HEK293 (cell line): ENCODE results near the gene SLC35D3.

Source experiments
- CTCF ChIA-PET: fragments of 350-600 bp; formaldehyde crosslinking; extraction: SDS; loops from one replicate; lab custom pipeline; 2021; ENCODE audit warnings: antibody characterized with exemption; lab: Yijun Ruan, JAX
- POLR2A ChIA-PET: fragments of 300-600 bp; formaldehyde crosslinking; extraction: SDS; loops from one replicate; lab custom pipeline; 2020; ENCODE audit warnings: antibody characterized with exemption, inconsistent platforms; lab: Yijun Ruan, JAX
- H3K27ac ChIP-seq: fragments of 200-500 bp; sonication (Bioruptor generic); 2 replicates; pipeline ENCODE4 v1.5.1; 2014; ENCODE audit warnings: low read depth, low read length, control low read depth, inconsistent platforms; ENCODE audit errors: extremely low read depth
- H3K36me3 ChIP-seq, 2 experiments: fragments of 200-500 bp in 1 of 2; sonication (Bioruptor generic) in 1 of 2; 1 replicate in 1 of 2; 2 replicates in 1 of 2; pipeline ENCODE4 v1.5.1; 2014 to 2017; ENCODE audit warnings: inconsistent platforms in 2 of 2, low read length in 2 of 2; ENCODE audit not compliant: control insufficient read depth in 2 of 2, insufficient read depth in 1 of 2
- H3K4me1 ChIP-seq: fragments of 200-500 bp; sonication (Bioruptor generic); 2 replicates; pipeline ENCODE4 v1.5.1; 2014; ENCODE audit warnings: mild to moderate bottlenecking, low read length, inconsistent platforms; ENCODE audit not compliant: control insufficient read depth, insufficient read depth
- H3K4me3 ChIP-seq: 2 replicates; pipeline ENCODE4 v1.5.1; 2011; ENCODE audit warnings: low read depth, mild to moderate bottlenecking, control low read depth, low read length, moderate library complexity
- H3K9me3 ChIP-seq: fragments of 200-500 bp; sonication (Bioruptor generic); 2 replicates; pipeline ENCODE4 v1.5.1; 2014; ENCODE audit warnings: low read depth, low read length, inconsistent platforms; ENCODE audit not compliant: control insufficient read depth, insufficient read depth
- GFI1B ChIP-seq: fragments of 450-650 bp; formaldehyde crosslinking; IDR thresholded peaks from 2 replicates; pipeline ENCODE4 v1.5.1; 2016; ENCODE audit warnings: missing biosample characterization, missing genetic modification characterization
- KLF9 ChIP-seq: fragments of 450-650 bp; formaldehyde crosslinking; IDR thresholded peaks from 2 replicates; pipeline ENCODE4 v1.5.1; 2016; ENCODE audit warnings: missing biosample characterization, missing genetic modification characterization, low read depth
- MZF1 ChIP-seq: fragments of 450-650 bp; formaldehyde crosslinking; IDR thresholded peaks from 2 replicates; pipeline ENCODE4 v1.5.1; 2017; ENCODE audit warnings: missing biosample characterization, missing genetic modification characterization, borderline replicate concordance
- OSR2 ChIP-seq: fragments of 450-650 bp; formaldehyde crosslinking; IDR thresholded peaks from 2 replicates; pipeline ENCODE4 v1.5.1; 2016; ENCODE audit warnings: missing biosample characterization, missing genetic modification characterization
- SALL2 ChIP-seq: fragments of 450-650 bp; formaldehyde crosslinking; IDR thresholded peaks from 2 replicates; pipeline ENCODE4 v1.5.0; 2017; ENCODE audit warnings: missing biosample characterization, mild to moderate bottlenecking, missing genetic modification characterization, borderline replicate concordance
- YY2 ChIP-seq: fragments of 450-650 bp; formaldehyde crosslinking; IDR thresholded peaks from 2 replicates; pipeline ENCODE4 v1.5.1; 2016; ENCODE audit warnings: missing biosample characterization, missing genetic modification characterization
- ZNF138 ChIP-seq: fragments of 450-650 bp; formaldehyde crosslinking; IDR thresholded peaks from 2 replicates; pipeline ENCODE4 v1.5.1; 2016; ENCODE audit warnings: missing biosample characterization, missing genetic modification characterization, borderline replicate concordance
- ZNF23 ChIP-seq: fragments of 450-650 bp; formaldehyde crosslinking; IDR thresholded peaks from 2 replicates; pipeline ENCODE4 v1.5.1; 2016; ENCODE audit warnings: missing biosample characterization, missing genetic modification characterization, borderline replicate concordance
- ZNF426 ChIP-seq: fragments of 450-650 bp; formaldehyde crosslinking; IDR thresholded peaks from 2 replicates; pipeline ENCODE4 v1.5.1; 2017; ENCODE audit warnings: missing biosample characterization, missing genetic modification characterization, mild to moderate bottlenecking, inconsistent platforms, moderate library complexity
- ZNF433 ChIP-seq: fragments of 450-650 bp; formaldehyde crosslinking; IDR thresholded peaks from 2 replicates; pipeline ENCODE4 v1.5.1; 2016; ENCODE audit warnings: missing biosample characterization, missing genetic modification characterization, low read depth
- ZNF521 ChIP-seq: fragments of 450-650 bp; formaldehyde crosslinking; IDR thresholded peaks from 2 replicates; pipeline ENCODE4 v1.5.1; 2017; ENCODE audit warnings: missing biosample characterization, mild to moderate bottlenecking, missing genetic modification characterization
- ZNF560 ChIP-seq: fragments of 450-650 bp; formaldehyde crosslinking; IDR thresholded peaks from 2 replicates; pipeline ENCODE4 v1.5.1; 2017; ENCODE audit warnings: missing biosample characterization, missing genetic modification characterization, borderline replicate concordance
- ZNF660 ChIP-seq: fragments of 450-650 bp; IDR thresholded peaks from 2 replicates; pipeline ENCODE4 v1.5.1; 2018; ENCODE audit warnings: missing biosample characterization, mild to moderate bottlenecking, missing genetic modification characterization
- ZNF792 ChIP-seq: fragments of 450-650 bp; formaldehyde crosslinking; IDR thresholded peaks from 2 replicates; pipeline ENCODE4 v1.5.1; 2016; ENCODE audit warnings: missing biosample characterization, missing genetic modification characterization
- TF ChIP-seq, protein P1 (sequence below): fragments of 450-650 bp; formaldehyde crosslinking; IDR thresholded peaks from 2 replicates; pipeline ENCODE4 v1.5.1; 2016; ENCODE audit warnings: missing biosample characterization, missing genetic modification characterization
- TF ChIP-seq, protein P2 (sequence below): sonication (generic); formaldehyde crosslinking; IDR thresholded peaks from 2 replicates; pipeline ENCODE4 v1.8.1; 2022; ENCODE audit warnings: mild to moderate bottlenecking, moderate library complexity, missing genetic modification reagents
- TF ChIP-seq, protein P3 (sequence below): fragments of 450-650 bp; formaldehyde crosslinking; IDR thresholded peaks from 2 replicates; pipeline ENCODE4 v1.5.1; 2016; ENCODE audit warnings: missing biosample characterization, missing genetic modification characterization, low read depth
- TF ChIP-seq, protein P4 (sequence below): fragments of 450-650 bp; formaldehyde crosslinking; IDR thresholded peaks from 2 replicates; pipeline ENCODE4 v1.5.1; 2016; ENCODE audit warnings: missing biosample characterization, missing genetic modification characterization
- TF ChIP-seq, protein P5 (sequence below): fragments of 450-650 bp; formaldehyde crosslinking; IDR thresholded peaks from 2 replicates; pipeline ENCODE4 v1.5.1; 2016; ENCODE audit warnings: missing biosample characterization, missing genetic modification characterization
- TF ChIP-seq, protein P6 (sequence below): fragments of 450-650 bp; formaldehyde crosslinking; conservative IDR thresholded peaks from 2 replicates; pipeline ENCODE4 v1.5.1; 2016; ENCODE audit warnings: low read depth, missing biosample characterization, missing genetic modification characterization

The SLC35D3 gene

DNA sequence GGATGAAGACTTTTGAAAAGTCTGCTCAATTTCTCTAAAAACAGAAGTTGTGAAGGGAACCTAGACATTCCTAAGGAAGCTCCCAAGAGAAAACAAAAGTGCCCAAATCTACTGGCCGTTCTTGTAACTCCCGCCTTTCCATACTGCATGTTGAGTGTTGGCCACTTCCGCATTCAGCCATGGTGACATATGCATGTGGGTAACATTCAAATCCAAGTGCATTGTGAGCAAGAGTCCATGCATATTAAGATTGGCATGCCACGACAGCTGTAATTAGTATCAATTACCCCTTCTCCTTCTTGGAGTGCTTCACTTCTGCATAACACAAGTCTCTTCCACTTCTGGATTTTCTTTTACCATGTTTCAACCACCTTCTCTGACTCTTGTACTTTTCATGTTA, 8.4 kb downstream of the SLC35D3 start:
- CTCF ChIA-PET, result interaction anchor here (2.8 kb wide), 1 partner anchor 85 kb away, joined by 8 read pairs; no protein-coding TSS in a partner anchor

DNA sequence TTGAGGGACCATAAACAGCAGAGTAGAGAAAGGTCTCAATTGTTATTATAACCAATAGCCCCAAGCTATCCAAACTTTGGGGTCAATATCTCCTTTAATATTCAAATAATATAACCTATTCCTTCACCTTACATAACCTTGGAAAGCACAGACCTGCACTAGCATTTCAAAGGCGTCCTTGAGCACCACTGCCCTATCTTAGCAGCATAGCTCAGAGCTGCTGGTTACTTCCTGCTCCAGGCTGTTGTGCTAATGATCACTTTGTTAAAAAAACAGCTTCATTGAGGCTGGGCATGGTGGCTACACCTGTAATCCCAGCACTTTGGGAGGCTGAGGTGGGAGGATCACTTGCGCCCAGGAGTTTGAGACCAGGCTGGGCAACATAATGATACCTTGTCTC, 10.5 kb downstream of the SLC35D3 start:
- TF ChIP-seq, protein P1, sequence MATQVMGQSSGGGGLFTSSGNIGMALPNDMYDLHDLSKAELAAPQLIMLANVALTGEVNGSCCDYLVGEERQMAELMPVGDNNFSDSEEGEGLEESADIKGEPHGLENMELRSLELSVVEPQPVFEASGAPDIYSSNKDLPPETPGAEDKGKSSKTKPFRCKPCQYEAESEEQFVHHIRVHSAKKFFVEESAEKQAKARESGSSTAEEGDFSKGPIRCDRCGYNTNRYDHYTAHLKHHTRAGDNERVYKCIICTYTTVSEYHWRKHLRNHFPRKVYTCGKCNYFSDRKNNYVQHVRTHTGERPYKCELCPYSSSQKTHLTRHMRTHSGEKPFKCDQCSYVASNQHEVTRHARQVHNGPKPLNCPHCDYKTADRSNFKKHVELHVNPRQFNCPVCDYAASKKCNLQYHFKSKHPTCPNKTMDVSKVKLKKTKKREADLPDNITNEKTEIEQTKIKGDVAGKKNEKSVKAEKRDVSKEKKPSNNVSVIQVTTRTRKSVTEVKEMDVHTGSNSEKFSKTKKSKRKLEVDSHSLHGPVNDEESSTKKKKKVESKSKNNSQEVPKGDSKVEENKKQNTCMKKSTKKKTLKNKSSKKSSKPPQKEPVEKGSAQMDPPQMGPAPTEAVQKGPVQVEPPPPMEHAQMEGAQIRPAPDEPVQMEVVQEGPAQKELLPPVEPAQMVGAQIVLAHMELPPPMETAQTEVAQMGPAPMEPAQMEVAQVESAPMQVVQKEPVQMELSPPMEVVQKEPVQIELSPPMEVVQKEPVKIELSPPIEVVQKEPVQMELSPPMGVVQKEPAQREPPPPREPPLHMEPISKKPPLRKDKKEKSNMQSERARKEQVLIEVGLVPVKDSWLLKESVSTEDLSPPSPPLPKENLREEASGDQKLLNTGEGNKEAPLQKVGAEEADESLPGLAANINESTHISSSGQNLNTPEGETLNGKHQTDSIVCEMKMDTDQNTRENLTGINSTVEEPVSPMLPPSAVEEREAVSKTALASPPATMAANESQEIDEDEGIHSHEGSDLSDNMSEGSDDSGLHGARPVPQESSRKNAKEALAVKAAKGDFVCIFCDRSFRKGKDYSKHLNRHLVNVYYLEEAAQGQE, result no peak
- TF ChIP-seq ZNF138 (tag by site-specific recombination) (no peak), MZF1 (tag by site-specific recombination) (no peak)
- TF ChIP-seq, protein P2, sequence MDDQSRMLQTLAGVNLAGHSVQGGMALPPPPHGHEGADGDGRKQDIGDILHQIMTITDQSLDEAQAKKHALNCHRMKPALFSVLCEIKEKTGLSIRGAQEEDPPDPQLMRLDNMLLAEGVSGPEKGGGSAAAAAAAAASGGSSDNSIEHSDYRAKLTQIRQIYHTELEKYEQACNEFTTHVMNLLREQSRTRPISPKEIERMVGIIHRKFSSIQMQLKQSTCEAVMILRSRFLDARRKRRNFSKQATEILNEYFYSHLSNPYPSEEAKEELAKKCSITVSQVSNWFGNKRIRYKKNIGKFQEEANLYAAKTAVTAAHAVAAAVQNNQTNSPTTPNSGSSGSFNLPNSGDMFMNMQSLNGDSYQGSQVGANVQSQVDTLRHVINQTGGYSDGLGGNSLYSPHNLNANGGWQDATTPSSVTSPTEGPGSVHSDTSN (CRISPR knock-in tag), result no peak
- ChIA-PET POLR2A (no interaction called here), CTCF (interaction anchor here (0.6 kb wide), 1 partner anchor 66 kb away, joined by 5 read pairs; no protein-coding TSS in a partner anchor)

More for the DNA sequence above, 8.4 kb downstream of the SLC35D3 start:
- POLR2A ChIA-PET, result no interaction called here
- Histone ChIP-seq H3K27ac (no peak overlapping the region), H3K36me3 (no peaks in the 10 kb centered on the region), H3K4me1 (no peaks in the 10 kb centered on the region), H3K9me3 (no peaks in the 10 kb centered on the region), H3K4me3 (no peak overlapping the region)
- TF ChIP-seq, protein P3, sequence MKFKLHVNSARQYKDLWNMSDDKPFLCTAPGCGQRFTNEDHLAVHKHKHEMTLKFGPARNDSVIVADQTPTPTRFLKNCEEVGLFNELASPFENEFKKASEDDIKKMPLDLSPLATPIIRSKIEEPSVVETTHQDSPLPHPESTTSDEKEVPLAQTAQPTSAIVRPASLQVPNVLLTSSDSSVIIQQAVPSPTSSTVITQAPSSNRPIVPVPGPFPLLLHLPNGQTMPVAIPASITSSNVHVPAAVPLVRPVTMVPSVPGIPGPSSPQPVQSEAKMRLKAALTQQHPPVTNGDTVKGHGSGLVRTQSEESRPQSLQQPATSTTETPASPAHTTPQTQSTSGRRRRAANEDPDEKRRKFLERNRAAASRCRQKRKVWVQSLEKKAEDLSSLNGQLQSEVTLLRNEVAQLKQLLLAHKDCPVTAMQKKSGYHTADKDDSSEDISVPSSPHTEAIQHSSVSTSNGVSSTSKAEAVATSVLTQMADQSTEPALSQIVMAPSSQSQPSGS, result no peak
- TF ChIP-seq ZNF426 (tag by site-specific recombination) (no peak), ZNF433 (tag by site-specific recombination) (no peak), YY2 (tag by site-specific recombination) (no peak), ZNF660 (tag by site-specific recombination) (no peak), GFI1B (no peak), ZNF560 (no peak), OSR2 (no peak), ZNF792 (tag by site-specific recombination) (no peak), ZNF521 (tag by site-specific recombination) (no peak), SALL2 (no peak), KLF9 (tag by site-specific recombination) (no peak), ZNF23 (tag by site-specific recombination) (no peak)
- TF ChIP-seq, protein P4, sequence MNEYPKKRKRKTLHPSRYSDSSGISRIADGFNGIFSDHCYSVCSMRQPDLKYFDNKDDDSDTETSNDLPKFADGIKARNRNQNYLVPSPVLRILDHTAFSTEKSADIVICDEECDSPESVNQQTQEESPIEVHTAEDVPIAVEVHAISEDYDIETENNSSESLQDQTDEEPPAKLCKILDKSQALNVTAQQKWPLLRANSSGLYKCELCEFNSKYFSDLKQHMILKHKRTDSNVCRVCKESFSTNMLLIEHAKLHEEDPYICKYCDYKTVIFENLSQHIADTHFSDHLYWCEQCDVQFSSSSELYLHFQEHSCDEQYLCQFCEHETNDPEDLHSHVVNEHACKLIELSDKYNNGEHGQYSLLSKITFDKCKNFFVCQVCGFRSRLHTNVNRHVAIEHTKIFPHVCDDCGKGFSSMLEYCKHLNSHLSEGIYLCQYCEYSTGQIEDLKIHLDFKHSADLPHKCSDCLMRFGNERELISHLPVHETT (tag by site-specific recombination), result no peak
- TF ChIP-seq, protein P5, sequence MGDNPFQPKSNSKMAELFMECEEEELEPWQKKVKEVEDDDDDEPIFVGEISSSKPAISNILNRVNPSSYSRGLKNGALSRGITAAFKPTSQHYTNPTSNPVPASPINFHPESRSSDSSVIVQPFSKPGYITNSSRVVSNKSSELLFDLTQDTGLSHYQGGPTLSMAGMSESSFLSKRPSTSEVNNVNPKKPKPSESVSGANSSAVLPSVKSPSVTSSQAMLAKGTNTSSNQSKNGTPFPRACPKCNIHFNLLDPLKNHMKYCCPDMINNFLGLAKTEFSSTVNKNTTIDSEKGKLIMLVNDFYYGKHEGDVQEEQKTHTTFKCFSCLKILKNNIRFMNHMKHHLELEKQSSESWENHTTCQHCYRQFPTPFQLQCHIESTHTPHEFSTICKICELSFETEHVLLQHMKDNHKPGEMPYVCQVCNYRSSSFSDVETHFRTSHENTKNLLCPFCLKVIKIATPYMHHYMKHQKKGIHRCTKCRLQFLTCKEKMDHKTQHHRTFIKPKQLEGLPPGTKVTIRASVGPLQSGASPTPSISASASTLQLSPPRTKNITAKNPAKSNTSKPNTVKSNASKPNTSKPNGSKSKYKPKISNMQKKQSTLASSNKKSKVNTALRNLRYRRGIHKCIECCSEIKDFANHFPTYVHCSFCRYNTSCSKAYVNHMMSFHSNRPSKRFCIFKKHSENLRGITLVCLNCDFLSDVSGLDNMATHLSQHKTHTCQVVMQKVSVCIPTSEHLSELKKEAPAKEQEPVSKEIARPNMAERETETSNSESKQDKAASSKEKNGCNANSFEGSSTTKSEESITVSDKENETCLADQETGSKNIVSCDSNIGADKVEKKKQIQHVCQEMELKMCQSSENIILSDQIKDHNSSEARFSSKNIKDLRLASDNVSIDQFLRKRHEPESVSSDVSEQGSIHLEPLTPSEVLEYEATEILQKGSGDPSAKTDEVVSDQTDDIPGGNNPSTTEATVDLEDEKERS (tag by site-specific recombination), result no peak
- TF ChIP-seq, protein P6, sequence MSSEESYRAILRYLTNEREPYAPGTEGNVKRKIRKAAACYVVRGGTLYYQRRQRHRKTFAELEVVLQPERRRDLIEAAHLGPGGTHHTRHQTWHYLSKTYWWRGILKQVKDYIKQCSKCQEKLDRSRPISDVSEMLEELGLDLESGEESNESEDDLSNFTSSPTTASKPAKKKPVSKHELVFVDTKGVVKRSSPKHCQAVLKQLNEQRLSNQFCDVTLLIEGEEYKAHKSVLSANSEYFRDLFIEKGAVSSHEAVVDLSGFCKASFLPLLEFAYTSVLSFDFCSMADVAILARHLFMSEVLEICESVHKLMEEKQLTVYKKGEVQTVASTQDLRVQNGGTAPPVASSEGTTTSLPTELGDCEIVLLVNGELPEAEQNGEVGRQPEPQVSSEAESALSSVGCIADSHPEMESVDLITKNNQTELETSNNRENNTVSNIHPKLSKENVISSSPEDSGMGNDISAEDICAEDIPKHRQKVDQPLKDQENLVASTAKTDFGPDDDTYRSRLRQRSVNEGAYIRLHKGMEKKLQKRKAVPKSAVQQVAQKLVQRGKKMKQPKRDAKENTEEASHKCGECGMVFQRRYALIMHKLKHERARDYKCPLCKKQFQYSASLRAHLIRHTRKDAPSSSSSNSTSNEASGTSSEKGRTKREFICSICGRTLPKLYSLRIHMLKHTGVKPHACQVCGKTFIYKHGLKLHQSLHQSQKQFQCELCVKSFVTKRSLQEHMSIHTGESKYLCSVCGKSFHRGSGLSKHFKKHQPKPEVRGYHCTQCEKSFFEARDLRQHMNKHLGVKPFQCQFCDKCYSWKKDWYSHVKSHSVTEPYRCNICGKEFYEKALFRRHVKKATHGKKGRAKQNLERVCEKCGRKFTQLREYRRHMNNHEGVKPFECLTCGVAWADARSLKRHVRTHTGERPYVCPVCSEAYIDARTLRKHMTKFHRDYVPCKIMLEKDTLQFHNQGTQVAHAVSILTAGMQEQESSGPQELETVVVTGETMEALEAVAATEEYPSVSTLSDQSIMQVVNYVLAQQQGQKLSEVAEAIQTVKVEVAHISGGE (tag by site-specific recombination), result no peak

More for the DNA sequence above, 10.5 kb downstream of the SLC35D3 start:
- Histone ChIP-seq H3K4me3 (no peak overlapping the region), H3K27ac (no peak overlapping the region), H3K9me3 (no peaks in the 10 kb centered on the region), H3K36me3 (no peaks in the 10 kb centered on the region), H3K4me1 (no peaks in the 10 kb centered on the region)
